ENCODE results near the gene GRID2.
"Not testable (repeated sequence)": the region's sequence is repeated elsewhere in the genome, so short reads cannot be mapped to it uniquely, and the experiment has no call there.

The GRID2 gene

GRCh38 chr4:93285346-93285745 is 981.6 kb downstream of the GRID2 start:
- H3K9me3 Mint-ChIP-seq, result no peaks in the 10 kb centered on the region
- no peak overlapping the region for H3K4me3 Mint-ChIP-seq
- no peak overlapping the region for H3K27ac Mint-ChIP-seq
- H3K36me3 Mint-ChIP-seq (ENCODE audit: low read depth), result no peaks in the 10 kb centered on the region
- H3K27me3 Mint-ChIP-seq (ENCODE audit: low read depth), result no peaks in the 10 kb centered on the region
- peaks cover 3% of the 10 kb centered on the region for H3K4me1 Mint-ChIP-seq
- TF ChIP-seq, protein P1, sequence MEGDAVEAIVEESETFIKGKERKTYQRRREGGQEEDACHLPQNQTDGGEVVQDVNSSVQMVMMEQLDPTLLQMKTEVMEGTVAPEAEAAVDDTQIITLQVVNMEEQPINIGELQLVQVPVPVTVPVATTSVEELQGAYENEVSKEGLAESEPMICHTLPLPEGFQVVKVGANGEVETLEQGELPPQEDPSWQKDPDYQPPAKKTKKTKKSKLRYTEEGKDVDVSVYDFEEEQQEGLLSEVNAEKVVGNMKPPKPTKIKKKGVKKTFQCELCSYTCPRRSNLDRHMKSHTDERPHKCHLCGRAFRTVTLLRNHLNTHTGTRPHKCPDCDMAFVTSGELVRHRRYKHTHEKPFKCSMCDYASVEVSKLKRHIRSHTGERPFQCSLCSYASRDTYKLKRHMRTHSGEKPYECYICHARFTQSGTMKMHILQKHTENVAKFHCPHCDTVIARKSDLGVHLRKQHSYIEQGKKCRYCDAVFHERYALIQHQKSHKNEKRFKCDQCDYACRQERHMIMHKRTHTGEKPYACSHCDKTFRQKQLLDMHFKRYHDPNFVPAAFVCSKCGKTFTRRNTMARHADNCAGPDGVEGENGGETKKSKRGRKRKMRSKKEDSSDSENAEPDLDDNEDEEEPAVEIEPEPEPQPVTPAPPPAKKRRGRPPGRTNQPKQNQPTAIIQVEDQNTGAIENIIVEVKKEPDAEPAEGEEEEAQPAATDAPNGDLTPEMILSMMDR (IDR thresholded peaks at IDR 0.05; ENCODE audit: unreplicated experiment in 3 of 3), result no peak

DNA sequence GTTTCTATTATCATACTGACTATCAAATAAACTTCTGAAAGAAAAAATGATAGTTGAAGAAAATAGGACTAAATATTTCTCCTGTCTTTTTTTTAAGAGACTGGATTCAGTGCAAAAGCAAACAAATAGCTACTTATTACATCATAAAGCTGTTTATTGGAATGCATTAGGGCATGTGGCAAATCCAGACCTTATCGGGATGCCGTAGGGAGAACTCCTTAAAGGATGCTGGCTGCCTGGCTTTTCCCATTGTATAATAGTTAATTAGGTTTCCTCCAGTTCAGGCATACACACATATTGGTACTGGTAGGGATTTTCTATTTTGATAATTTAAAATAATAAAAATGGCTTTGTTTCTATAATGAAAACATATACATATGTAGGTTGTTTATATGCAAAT is 985.5 kb downstream of the GRID2 start:
- no peaks in the 10 kb centered on the region for H3K9me3 Mint-ChIP-seq
- no peaks in the 10 kb centered on the region for H3K27me3 Mint-ChIP-seq (ENCODE audit: low read depth)
- no peak overlapping the region for H3K27ac Mint-ChIP-seq
- TF ChIP-seq, protein P1 (IDR thresholded peaks at IDR 0.05; ENCODE audit: unreplicated experiment in 3 of 3), result no peak
- H3K36me3 Mint-ChIP-seq (ENCODE audit: low read depth), result no peaks in the 10 kb centered on the region
- peaks cover 3% of the 10 kb centered on the region for H3K4me1 Mint-ChIP-seq
- H3K4me3 Mint-ChIP-seq, result no peak overlapping the region

DNA sequence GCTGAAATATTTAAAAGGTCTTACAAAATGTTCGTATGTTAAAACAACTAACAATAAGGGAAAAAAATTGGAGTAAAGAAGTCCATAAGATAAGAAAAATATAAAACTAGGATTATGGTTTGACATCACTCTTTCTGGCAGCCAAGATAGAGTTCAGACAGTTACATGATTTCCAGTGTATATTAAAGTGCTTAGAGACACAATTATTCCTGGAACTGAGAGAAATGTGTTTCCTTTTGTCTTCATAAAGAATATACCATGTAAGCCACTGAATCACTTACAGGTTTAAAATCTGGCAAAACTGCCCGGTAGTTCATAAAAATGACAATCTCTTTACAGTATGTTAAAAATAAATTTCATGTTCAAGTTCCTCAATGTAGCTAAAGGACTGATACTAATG is 986.1 kb downstream of the GRID2 start:
- peak overlapping the region in 1 of 3 experiments; percentile 5 for H3K27ac Mint-ChIP-seq
- H3K4me1 Mint-ChIP-seq, result peaks cover 3% of the 10 kb centered on the region
- no peaks in the 10 kb centered on the region for H3K36me3 Mint-ChIP-seq (ENCODE audit: low read depth)
- H3K27me3 Mint-ChIP-seq (ENCODE audit: low read depth), result no peaks in the 10 kb centered on the region
- no peaks in the 10 kb centered on the region for H3K9me3 Mint-ChIP-seq
- TF ChIP-seq, protein P1 (IDR thresholded peaks at IDR 0.05; ENCODE audit: unreplicated experiment in 3 of 3), result no peak
- H3K4me3 Mint-ChIP-seq, result no peak overlapping the region

GRCh38 chr4:93299118-93299517 is 995.4 kb downstream of the GRID2 start:
- Mint-ChIP-seq H3K4me1 (no peaks in the 10 kb centered on the region), H3K27ac (peak overlapping the region in 2 of 3 experiments; percentile 61), H3K36me3 (ENCODE audit: low read depth) (no peaks in the 10 kb centered on the region), H3K27me3 (ENCODE audit: low read depth) (no peaks in the 10 kb centered on the region), H3K9me3 (no peaks in the 10 kb centered on the region), H3K4me3 (no peak overlapping the region)
- TF ChIP-seq, protein P1 (IDR thresholded peaks at IDR 0.05; ENCODE audit: unreplicated experiment in 3 of 3), result no peak

DNA sequence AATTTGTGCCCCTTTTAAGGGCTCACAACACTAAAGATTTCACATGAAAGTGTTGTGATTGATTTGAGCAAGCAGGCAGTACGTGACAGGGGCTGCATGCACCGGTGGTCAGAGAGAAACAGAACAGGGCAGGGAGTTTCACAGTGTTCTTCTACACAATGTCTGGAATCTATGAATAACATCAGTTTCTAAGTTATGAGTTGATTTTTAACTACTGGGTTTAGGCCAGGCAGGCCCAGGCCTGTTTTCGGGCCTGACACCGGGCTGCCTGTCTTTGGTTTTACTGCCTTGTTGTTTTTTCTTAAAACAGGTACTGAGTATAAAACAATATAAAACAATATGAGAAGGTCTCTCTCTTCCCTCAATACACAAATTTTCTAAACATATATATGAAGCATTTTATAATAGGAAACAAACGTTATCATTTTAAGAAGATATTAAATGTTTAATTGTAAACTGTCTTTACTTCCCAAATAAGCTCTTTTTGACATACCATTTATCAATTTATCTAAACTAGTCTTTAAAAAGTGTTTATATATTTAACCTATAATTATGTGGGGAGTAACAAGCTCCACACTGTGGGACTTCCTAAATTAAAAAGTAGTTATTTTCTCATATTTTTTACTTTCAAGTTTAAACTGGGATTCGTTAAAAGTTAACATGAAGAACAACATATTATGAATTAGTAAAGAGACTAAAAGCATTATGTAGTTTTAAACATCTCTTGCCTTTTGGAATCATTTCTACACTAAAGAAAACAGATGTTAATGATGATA is 997.2 kb downstream of the GRID2 start:
- not testable (repeated sequence) for H3K27me3 Mint-ChIP-seq (ENCODE audit: low read depth); H3K36me3 Mint-ChIP-seq (ENCODE audit: low read depth); H3K4me1 Mint-ChIP-seq; H3K9me3 Mint-ChIP-seq; H3K4me3 Mint-ChIP-seq
- peak overlapping the region; percentile 91 to 96 (median 93) for H3K27ac Mint-ChIP-seq

DNA sequence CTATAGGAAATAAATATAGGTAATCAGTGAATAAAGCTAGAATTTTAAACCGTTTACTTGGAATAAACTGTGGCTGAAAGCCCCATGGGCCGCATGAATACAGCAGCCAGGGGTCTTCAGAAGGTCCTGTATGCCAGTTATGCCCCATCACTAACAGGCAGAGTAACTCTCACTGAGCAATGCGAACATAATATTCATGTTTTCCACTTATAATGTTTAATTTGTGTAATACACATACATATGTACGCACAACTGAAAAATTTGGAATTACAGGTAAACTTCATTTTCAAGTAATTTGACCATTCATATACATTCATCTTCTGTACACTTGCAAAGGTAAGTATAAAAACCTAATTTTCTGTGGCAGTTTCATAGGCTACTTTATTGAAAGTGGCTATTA is 998.5 kb downstream of the GRID2 start:
- Mint-ChIP-seq H3K36me3 (ENCODE audit: low read depth) (no peaks in the 10 kb centered on the region), H3K27ac (peak overlapping the region in 2 of 3 experiments; percentile 19 to 27), H3K4me3 (no peak overlapping the region), H3K27me3 (ENCODE audit: low read depth) (no peaks in the 10 kb centered on the region), H3K4me1 (peaks cover 4% of the 10 kb centered on the region), H3K9me3 (no peaks in the 10 kb centered on the region)
- TF ChIP-seq, protein P1 (IDR thresholded peaks at IDR 0.05; ENCODE audit: unreplicated experiment in 3 of 3), result no peak

All from nephron (organoid).